Fibroblast of the aortic adventitia (primary cell): ENCODE data around the gene ARMH1. TPM values are rescaled to one million over a fixed set of nuclear protein-coding genes. Genes with fewer than 3 reads are reported as not detected.
A peak's percentile ranks its signal among the peaks of the same experiment; 100 is the strongest.

Experiments
- DNase-seq: peaks from one replicate; pipeline ENCODE4 v3.0.0-alpha.2; 2010; ENCODE audit warnings: low read depth
- H3K4me3 ChIP-seq: 2 replicates; pipeline ENCODE4 v1.5.1; 2011; ENCODE audit warnings: low read depth, mild to moderate bottlenecking, control low read depth, low read length, moderate library complexity
- total RNA-seq: library from RNA; depleted of rRNA; stranded (reverse); fragments of >200 nt; gene quantifications from 2 replicates; pipeline ENCODE4 v1.2.3, GENCODE V29; 2012; ENCODE audit warnings: low replicate concordance
- TF ChIP-seq, protein P1 (sequence below): IDR thresholded peaks from 2 replicates; pipeline ENCODE4 v1.5.1; 2011; ENCODE audit warnings: mild to moderate bottlenecking, low read length, control low read depth, inconsistent platforms; ENCODE audit not compliant: insufficient read depth

ARMH1 gene
- total RNA-seq, 1 donor: 1.7 TPM

DNA sequence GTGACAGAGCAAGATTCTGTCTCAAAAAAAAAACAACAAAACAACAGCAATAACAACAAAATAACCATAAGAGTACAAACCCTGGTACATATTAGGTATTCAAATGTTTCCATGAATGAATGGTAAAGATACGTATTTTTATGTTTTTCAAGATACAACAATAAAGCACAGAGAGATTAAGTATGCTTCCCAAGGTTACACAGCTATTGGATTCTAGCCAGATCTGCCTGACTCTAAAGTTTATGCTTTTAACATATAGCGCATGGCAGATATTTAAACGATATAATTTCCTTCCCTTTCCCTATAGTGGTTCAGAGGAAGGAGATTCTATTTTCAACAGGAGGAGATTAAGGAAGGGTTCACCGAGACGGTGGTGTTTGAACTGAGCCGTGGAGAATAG lies 31.0 kb downstream of the ARMH1 start:
- no peak overlapping the region for H3K4me3 ChIP-seq
- TF ChIP-seq, protein P1, sequence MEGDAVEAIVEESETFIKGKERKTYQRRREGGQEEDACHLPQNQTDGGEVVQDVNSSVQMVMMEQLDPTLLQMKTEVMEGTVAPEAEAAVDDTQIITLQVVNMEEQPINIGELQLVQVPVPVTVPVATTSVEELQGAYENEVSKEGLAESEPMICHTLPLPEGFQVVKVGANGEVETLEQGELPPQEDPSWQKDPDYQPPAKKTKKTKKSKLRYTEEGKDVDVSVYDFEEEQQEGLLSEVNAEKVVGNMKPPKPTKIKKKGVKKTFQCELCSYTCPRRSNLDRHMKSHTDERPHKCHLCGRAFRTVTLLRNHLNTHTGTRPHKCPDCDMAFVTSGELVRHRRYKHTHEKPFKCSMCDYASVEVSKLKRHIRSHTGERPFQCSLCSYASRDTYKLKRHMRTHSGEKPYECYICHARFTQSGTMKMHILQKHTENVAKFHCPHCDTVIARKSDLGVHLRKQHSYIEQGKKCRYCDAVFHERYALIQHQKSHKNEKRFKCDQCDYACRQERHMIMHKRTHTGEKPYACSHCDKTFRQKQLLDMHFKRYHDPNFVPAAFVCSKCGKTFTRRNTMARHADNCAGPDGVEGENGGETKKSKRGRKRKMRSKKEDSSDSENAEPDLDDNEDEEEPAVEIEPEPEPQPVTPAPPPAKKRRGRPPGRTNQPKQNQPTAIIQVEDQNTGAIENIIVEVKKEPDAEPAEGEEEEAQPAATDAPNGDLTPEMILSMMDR: no peak
- DNase-seq: no peak

DNA sequence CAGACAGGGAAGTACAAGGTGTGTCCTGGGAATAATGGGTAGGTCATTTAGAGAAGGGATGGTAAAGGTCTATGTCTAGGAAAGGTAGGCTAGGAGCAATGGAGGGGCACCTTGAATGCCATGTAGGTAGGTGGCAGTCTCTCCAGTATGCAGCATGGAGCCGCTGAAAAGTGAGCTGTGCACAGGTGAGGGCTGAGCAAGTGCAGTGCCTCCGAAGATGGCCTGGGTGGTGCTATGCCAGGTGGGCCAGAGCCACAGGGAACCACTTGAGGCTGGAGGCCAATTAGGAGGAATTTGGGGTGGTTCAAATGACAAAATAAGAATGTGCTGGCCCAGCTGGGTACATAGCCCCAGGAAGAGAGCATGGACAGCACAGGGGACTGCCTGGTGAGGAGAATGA lies 31.4 kb downstream of the ARMH1 start:
- DNase-seq: no peak
- TF ChIP-seq, protein P1: no peak

DNA sequence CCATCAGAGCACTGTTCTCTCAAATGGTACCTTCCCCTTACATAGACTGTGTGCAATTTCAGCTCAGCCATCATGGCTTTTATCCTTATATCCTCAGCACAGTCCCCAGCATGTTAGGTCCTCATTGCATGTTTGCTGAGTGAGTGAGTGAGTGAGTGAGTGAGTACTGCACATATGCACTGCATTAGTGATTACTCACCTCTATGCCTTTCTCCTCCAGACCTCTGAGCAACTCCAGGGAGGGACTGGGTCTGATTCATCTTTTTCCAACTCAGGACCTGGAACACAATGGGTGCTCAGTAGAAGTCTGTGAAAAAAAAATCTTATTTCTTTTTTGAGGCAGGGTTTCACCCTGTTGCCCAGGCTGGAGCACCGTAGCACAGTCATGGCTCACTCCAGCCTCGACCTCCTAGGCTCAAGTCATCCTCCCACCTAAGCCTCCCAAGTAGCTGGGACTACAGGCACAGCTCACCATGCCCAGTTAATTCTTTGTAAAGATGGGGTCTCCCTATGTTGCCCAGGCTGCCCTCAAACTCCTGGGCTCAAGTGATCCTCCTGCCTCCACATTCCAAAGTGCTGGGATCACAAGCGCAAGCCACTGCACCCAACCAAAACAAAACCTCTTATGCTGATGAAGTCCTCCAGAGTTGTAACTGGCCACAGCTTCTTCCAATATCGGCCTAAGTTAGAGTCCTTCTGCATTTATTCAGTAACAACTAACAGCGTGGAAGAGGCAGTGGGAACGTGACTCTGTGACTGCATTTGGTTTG lies 32.8 kb downstream of the ARMH1 start:
- no peak overlapping the region for H3K4me3 ChIP-seq
- TF ChIP-seq, protein P1: no peak

More for the DNA sequence above, 31.4 kb downstream of the ARMH1 start:
- no peak overlapping the region for H3K4me3 ChIP-seq

DNA sequence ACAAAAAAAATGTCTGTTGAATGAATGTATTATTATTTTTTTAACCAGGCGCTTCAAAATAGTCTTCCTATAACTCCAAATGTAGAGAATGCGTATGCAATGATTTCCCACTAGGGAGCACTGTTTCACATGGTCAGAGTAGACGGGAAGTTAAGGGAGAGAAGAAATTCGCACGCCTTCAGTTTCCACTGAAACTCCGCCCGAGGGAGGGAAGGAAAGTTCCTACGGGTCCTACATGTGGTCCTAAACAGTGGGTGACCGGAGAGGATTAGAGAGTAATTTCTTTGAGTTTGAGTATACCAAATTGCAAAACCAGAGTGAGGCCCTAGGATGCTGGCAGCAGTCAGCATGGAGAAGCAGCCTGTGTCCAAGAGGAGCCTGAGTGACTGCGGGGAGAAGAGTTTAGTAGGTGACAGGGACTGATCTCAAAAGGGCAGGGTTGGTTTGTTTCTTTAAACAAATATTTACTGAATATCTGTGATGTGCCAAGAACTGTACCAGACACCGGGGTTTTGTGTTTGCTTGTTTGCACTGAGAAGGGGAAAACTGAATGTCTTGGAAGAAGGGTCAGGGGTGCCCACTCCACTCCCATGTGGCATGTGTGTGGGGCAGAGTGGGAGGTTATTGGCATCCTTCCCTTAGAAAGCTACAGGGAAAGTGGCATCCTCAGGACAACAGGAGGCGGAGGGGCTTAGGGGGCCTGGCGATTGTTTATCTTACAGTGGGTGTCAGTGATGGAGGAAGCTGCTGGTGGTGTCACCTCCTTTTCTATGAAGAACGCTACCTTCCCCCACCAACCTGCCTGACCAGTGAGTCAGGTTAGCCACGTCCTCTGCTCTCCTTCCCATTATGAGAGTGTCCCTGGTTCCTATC lies 33.7 kb downstream of the ARMH1 start:
- TF ChIP-seq, protein P1: peak; percentile 68
- peak; percentile 82 for DNase-seq
- H3K4me3 ChIP-seq: no peak overlapping the region

More for the DNA sequence above, 32.8 kb downstream of the ARMH1 start:
- peak; percentile 91 for DNase-seq

DNA sequence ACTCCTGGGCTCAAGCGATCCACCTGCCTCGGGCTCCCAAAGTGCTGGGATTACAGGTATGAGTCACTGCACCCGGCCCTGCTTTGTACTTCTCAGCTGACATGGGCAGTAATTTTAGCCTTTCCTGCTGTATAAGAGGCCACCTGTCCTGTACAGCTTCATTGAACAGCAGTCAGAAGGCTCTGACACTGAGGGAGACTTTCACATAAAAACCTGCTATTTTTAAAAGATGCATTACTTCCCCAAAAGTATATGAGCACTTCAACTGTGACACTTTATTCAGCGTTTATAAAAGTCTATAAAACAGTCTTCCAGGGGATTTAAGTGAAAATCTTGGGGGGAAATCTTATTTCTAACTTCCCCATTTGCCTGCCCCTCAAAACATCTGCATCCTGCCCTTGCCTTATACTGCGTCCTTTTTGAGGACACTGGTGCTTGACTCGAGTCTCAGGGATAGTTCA lies 38.8 kb downstream of the ARMH1 start:
- TF ChIP-seq, protein P1: no peak
- H3K4me3 ChIP-seq: no peak overlapping the region
- DNase-seq: no peak

DNA sequence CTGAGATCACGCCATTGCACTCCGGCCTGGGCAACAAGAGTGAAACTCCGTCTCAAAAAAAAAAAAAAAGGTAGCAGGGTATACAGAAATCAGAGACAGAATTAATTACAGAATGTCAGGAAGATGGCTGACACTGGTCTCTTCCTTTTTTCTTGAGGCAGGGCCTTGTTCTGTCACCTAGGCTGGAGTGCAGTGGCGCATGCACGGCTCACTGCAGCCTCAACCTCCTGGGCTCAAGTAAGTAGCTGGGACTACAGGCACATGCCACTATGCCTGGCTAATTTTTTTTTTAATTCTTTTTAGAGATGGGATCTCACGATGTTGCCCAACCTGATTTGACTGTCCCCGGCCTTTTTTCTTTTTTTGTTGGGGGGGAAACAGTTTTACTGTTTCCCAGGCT lies 40.0 kb downstream of the ARMH1 start:
- H3K4me3 ChIP-seq: no peak overlapping the region
- TF ChIP-seq, protein P1: no peak

More for the DNA sequence above, 40.0 kb downstream of the ARMH1 start:
- DNase-seq: no peak
